Fibroblast of lung (primary cell): ENCODE results near the gene TGFBR2. TPM values are rescaled to one million over a fixed set of nuclear protein-coding genes. Genes with fewer than 3 reads are reported as not detected.

Source experiments
- DNase-seq, 2 donors: peaks; one replicate each; pipeline versions ENCODE4 v3.0.0 to v3.0.0-alpha.2; 2010; ENCODE audit warnings: low read depth in 2 of 2
- H2AFZ ChIP-seq: 2 replicates; pipeline ENCODE4 v1.5.1; 2012; ENCODE audit warnings: low read length, control low read depth, inconsistent platforms
- H3K27ac ChIP-seq: 2 replicates; pipeline ENCODE4 v1.5.1; 2011; ENCODE audit warnings: low read length, control low read depth; ENCODE audit not compliant: insufficient read depth
- H3K27me3 ChIP-seq: 2 replicates; pipeline ENCODE4 v1.5.1; 2011; ENCODE audit warnings: mild to moderate bottlenecking, low read length; ENCODE audit not compliant: control insufficient read depth, insufficient read depth
- H3K36me3 ChIP-seq: 2 replicates; pipeline ENCODE4 v1.5.1; 2011; ENCODE audit warnings: low read length; ENCODE audit not compliant: control insufficient read depth, insufficient read depth
- H3K4me1 ChIP-seq: 2 replicates; pipeline ENCODE4 v1.5.1; 2011; ENCODE audit warnings: low read length; ENCODE audit not compliant: control insufficient read depth, insufficient read depth; ENCODE audit errors: extremely low read depth
- H3K4me2 ChIP-seq: 2 replicates; pipeline ENCODE4 v1.5.1; 2011; ENCODE audit warnings: low read length, control low read depth; ENCODE audit not compliant: insufficient read depth; ENCODE audit errors: extremely low read depth
- H3K4me3 ChIP-seq, 4 experiments: fragments of 200-600 bp in 1 of 4; sonication (generic) in 1 of 4; replicated peaks in 1 of 4; 2 replicates each; pipeline ENCODE4 v1.5.1; 2011 to 2016; ENCODE audit warnings: low read length in 4 of 4, low read depth in 3 of 4, mild to moderate bottlenecking in 3 of 4, control low read depth in 2 of 4, inconsistent platforms in 1 of 4, mixed read lengths in 1 of 4; ENCODE audit not compliant: insufficient read depth in 1 of 4; ENCODE audit errors: control extremely low read depth in 1 of 4
- H3K79me2 ChIP-seq: 2 replicates; pipeline ENCODE4 v1.5.1; 2012; ENCODE audit warnings: mild to moderate bottlenecking, low read length, inconsistent platforms; ENCODE audit not compliant: control insufficient read depth, insufficient read depth
- H3K9ac ChIP-seq: 2 replicates; pipeline ENCODE4 v1.5.1; 2011; ENCODE audit warnings: mild to moderate bottlenecking, low read length, control low read depth; ENCODE audit not compliant: insufficient read depth
- H3K9me3 ChIP-seq: 2 replicates; pipeline ENCODE4 v1.5.1; 2012; ENCODE audit warnings: low read depth, low read length; ENCODE audit not compliant: control insufficient read depth, insufficient read depth
- H4K20me1 ChIP-seq: 2 replicates; pipeline ENCODE4 v1.5.1; 2011; ENCODE audit warnings: low read length; ENCODE audit not compliant: control insufficient read depth, insufficient read depth; ENCODE audit errors: extremely low read depth
- EZH2 ChIP-seq: IDR thresholded peaks from 2 replicates; pipeline ENCODE4 v1.5.1; 2012; ENCODE audit warnings: low read length, control low read depth, mild to moderate bottlenecking; ENCODE audit errors: missing control alignments
- polyA plus RNA-seq, 2 donors: library from polyadenylated mRNA; depleted of rRNA in 1 of 2; stranded (reverse) in 1 of 2; unstranded in 1 of 2; fragments of >200 nt; gene quantifications; 2 replicates each; pipeline ENCODE4 v1.2.1, GENCODE V29; 2011 to 2012; ENCODE audit warnings: missing spikeins in 1 of 2
- total RNA-seq: library from RNA; depleted of rRNA; stranded (reverse); fragments of >200 nt; gene quantifications from 2 replicates; pipeline ENCODE4 v1.2.1, GENCODE V29; 2014
- TF ChIP-seq, protein P1 (sequence below), 2 donors: IDR thresholded peaks in 1 of 2; conservative IDR thresholded peaks in 1 of 2; 1 replicate in 1 of 2; 2 replicates in 1 of 2; pipeline ENCODE4 v1.5.1; 2011 to 2012; ENCODE audit warnings: low read length in 2 of 2, control low read depth in 1 of 2, inconsistent platforms in 1 of 2, low read depth in 1 of 2, mild to moderate bottlenecking in 1 of 2

The TGFBR2 gene
- total and polyA plus RNA-seq, 2 donors (not counting 1 experiment from before 2014, with no cell fraction given), result 93.0 to 126 TPM

DNA sequence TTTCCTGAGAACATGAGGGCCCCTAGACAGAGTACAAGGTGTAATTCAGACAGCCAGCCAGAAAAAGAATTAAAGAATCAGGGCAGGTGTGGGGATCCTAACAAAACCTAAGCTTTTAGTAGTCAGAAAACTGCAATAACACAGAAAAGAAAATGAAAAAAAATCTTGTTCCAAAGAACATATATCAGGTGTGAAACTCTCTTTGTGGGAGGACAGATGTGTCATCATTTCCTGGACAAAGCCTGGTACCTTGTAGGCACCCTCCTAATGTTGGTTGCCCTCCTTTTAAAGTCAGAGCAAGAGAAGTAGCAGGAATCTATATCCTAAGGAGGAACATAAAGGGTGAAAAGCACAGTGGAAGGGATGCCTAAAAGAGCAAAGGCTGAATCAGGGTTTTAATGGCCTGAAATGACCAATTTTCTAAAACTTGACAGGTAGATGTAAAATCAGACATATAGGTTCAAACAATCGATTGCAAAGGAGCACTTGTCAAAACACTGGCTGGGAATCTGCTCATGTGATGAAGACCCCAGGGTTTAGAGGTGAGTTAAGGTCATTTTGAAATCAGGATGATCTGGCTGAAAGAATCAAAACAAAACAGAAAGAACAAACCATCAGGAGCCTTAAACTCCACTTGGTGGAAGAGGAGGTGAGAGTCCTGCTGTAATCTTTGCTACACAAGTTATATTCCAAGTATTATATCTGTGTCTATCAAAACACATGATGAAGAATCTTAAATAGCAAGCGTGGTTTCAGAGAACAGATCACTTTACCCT is 54.9 kb downstream of the TGFBR2 start:
- H3K9ac ChIP-seq, result no peak overlapping the region
- H3K79me2 ChIP-seq, result peaks cover 9% of the 10 kb centered on the region
- no peak for TF ChIP-seq EZH2
- TF ChIP-seq, protein P1, sequence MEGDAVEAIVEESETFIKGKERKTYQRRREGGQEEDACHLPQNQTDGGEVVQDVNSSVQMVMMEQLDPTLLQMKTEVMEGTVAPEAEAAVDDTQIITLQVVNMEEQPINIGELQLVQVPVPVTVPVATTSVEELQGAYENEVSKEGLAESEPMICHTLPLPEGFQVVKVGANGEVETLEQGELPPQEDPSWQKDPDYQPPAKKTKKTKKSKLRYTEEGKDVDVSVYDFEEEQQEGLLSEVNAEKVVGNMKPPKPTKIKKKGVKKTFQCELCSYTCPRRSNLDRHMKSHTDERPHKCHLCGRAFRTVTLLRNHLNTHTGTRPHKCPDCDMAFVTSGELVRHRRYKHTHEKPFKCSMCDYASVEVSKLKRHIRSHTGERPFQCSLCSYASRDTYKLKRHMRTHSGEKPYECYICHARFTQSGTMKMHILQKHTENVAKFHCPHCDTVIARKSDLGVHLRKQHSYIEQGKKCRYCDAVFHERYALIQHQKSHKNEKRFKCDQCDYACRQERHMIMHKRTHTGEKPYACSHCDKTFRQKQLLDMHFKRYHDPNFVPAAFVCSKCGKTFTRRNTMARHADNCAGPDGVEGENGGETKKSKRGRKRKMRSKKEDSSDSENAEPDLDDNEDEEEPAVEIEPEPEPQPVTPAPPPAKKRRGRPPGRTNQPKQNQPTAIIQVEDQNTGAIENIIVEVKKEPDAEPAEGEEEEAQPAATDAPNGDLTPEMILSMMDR (conservative IDR thresholded peaks at IDR 0.05 in 1 of 2, IDR thresholded peaks at IDR 0.05 in 1 of 2; ENCODE audit: low read depth in 1 of 2, low read length in 2 of 2), result no peak
- H3K36me3 ChIP-seq, result peaks cover 3% of the 10 kb centered on the region
- H3K27me3 ChIP-seq, result no peaks in the 10 kb centered on the region
- no peak overlapping the region for H3K4me3 ChIP-seq
- DNase-seq, result no peak
- H4K20me1 ChIP-seq, result no peaks in the 10 kb centered on the region
- H3K27ac ChIP-seq, result no peak overlapping the region
- H3K4me1 ChIP-seq, result peaks cover 17% of the 10 kb centered on the region
- H3K9me3 ChIP-seq, result no peaks in the 10 kb centered on the region
- no peak overlapping the region for H2AFZ ChIP-seq
- no peak overlapping the region for H3K4me2 ChIP-seq

DNA sequence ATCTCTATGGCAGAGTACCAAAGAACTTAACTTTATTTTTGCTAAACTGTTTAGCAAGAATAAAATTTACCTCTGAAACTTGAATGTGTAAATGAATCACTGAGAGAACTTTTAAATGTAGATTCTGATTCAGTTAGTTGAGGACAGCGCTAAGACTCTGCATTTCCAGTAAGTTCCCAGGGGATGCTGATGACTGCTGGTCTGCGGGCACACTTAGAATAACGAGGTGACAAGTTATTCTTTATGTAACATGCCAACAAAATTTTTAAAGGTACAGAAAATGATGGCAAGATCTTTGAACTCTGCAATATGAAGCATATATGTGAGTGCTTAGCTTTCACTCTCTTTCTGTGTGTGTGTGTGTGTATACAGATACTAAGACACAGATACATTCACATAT is 56.4 kb downstream of the TGFBR2 start:
- no peak overlapping the region for H3K9ac ChIP-seq
- H3K36me3 ChIP-seq, result no peaks in the 10 kb centered on the region
- DNase-seq, result no peak
- H3K4me2 ChIP-seq, result no peak overlapping the region
- no peaks in the 10 kb centered on the region for H3K27me3 ChIP-seq
- no peak overlapping the region for H3K4me3 ChIP-seq
- TF ChIP-seq, protein P1 (conservative IDR thresholded peaks at IDR 0.05 in 1 of 2, IDR thresholded peaks at IDR 0.05 in 1 of 2; ENCODE audit: low read depth in 1 of 2, low read length in 2 of 2), result no peak
- H3K27ac ChIP-seq, result no peak overlapping the region
- H2AFZ ChIP-seq, result no peak overlapping the region
- peaks cover 8% of the 10 kb centered on the region for H3K4me1 ChIP-seq
- peaks cover 1% of the 10 kb centered on the region for H3K79me2 ChIP-seq
- no peaks in the 10 kb centered on the region for H3K9me3 ChIP-seq
- H4K20me1 ChIP-seq, result no peaks in the 10 kb centered on the region

DNA sequence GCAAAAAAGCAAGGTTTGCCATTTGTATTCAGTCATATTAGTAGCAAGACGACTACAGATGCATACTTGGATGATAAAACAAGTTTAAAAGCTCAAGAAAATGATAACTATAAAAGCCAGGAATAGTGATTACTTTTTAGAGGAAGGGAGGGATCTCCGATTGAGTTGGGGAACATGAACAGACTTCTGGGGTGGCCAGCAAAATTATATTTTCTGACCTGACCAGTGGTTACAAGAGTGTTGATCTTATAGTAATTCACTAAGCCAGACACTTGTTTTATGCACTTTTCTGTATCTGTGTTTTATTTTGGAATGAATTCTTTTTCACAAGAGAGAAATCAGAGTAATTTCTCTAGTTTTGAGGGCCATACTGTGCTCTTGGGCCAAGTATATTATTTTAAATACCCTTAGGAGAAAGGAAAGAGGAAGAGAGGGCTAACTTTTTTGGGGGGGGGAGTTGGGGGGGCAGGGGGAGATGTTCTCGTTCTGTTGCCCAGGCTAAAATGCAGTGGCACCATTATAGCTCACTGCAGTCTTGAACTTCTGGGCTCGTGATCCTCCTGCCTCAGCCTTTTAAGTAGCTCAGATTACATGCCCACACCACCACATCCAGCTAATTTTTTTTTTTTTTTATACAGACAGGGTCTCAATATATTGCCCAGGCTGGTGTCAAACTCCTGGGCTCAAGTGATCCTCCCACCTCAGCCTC is 57.3 kb downstream of the TGFBR2 start:
- no peak for DNase-seq
- Histone ChIP-seq H3K4me2 (no peak overlapping the region), H3K9ac (no peak overlapping the region), H3K36me3 (no peaks in the 10 kb centered on the region), H3K79me2 (peaks cover 1% of the 10 kb centered on the region), H3K9me3 (no peaks in the 10 kb centered on the region), H3K27ac (no peak overlapping the region), H3K27me3 (no peaks in the 10 kb centered on the region), H3K4me1 (peaks cover 6% of the 10 kb centered on the region), H2AFZ (no peak overlapping the region), H3K4me3 (no peak overlapping the region), H4K20me1 (no peaks in the 10 kb centered on the region)
- TF ChIP-seq, protein P1 (conservative IDR thresholded peaks at IDR 0.05 in 1 of 2, IDR thresholded peaks at IDR 0.05 in 1 of 2; ENCODE audit: low read depth in 1 of 2, low read length in 2 of 2), result no peak
- TF ChIP-seq EZH2, result no peak
